OCI-LY7 (cell line): ENCODE data around the gene VPS37B. TPM values are rescaled to one million over a fixed set of nuclear protein-coding genes. Genes with fewer than 3 reads are reported as not detected.

Experiments used
- BruUV-seq: library from RNA; stranded (reverse); fragments of 400-500 nt; replicated peaks from 2 replicates; lab custom pipeline; 2021; lab: Mats Ljungman, UMichigan
- CTCF ChIA-PET: fragments of 300-600 bp; sonication (Branson Sonifier 250); formaldehyde crosslinking; loops from one replicate; lab custom pipeline; 2022; ENCODE audit warnings: antibody characterized with exemption; ENCODE audit not compliant: unreplicated experiment; lab: Charles Lee
- POLR2A ChIA-PET: fragments of 300-600 bp; sonication (Branson Sonifier 250); formaldehyde crosslinking; loops from one replicate; lab custom pipeline; 2022; ENCODE audit warnings: antibody characterized with exemption; lab: Charles Lee
- DNase-seq: peaks from one replicate; pipeline ENCODE4 v3.0.0-alpha.2; 2015; ENCODE audit warnings: low spot score
- H2AFZ ChIP-seq: fragments of 200-600 bp; sonication (generic), shearing (Covaris generic); 2 replicates; pipeline ENCODE4 v1.6.1; 2014; ENCODE audit warnings: mild to moderate bottlenecking, antibody characterized with exemption, low read length, moderate library complexity
- H3K27ac ChIP-seq: fragments of 200-600 bp; sonication (generic); 2 replicates; pipeline ENCODE4 v1.5.1; 2014; ENCODE audit warnings: mixed run types, low read depth, mild to moderate bottlenecking, moderate library complexity, low read length, inconsistent platforms; ENCODE audit not compliant: poor library complexity, severe bottlenecking
- H3K36me3 ChIP-seq: fragments of 200-600 bp; sonication (generic); 2 replicates; pipeline ENCODE4 v1.6.1; 2014; ENCODE audit warnings: mild to moderate bottlenecking, antibody characterized with exemption, low read length, moderate library complexity, mixed read lengths; ENCODE audit not compliant: insufficient read depth
- H3K4me1 ChIP-seq: fragments of 200-600 bp; sonication (generic); 2 replicates; pipeline ENCODE4 v1.5.1; 2014; ENCODE audit warnings: mild to moderate bottlenecking, low read length; ENCODE audit not compliant: insufficient read depth, poor library complexity, severe bottlenecking
- H3K4me2 ChIP-seq: fragments of 200-600 bp; sonication (generic); 2 replicates; pipeline ENCODE4 v1.6.1; 2014; ENCODE audit warnings: mild to moderate bottlenecking, low read length
- H3K4me3 ChIP-seq: fragments of 200-600 bp; sonication (generic); 2 replicates; pipeline ENCODE4 v1.5.1; 2014; ENCODE audit warnings: mild to moderate bottlenecking, low read depth, low read length; ENCODE audit not compliant: poor library complexity, severe bottlenecking
- H3K79me2 ChIP-seq: fragments of 200-600 bp; sonication (generic); 2 replicates; pipeline ENCODE4 v1.6.1; 2016; ENCODE audit warnings: low read depth, mild to moderate bottlenecking, low read length, moderate library complexity, mixed read lengths; ENCODE audit not compliant: insufficient read depth
- H3K9me2 ChIP-seq: fragments of 200-600 bp; sonication (generic); 2 replicates; pipeline ENCODE4 v1.6.1; 2016; ENCODE audit warnings: mild to moderate bottlenecking, low read length, mixed read lengths; ENCODE audit not compliant: insufficient read depth
- H3K9me3 ChIP-seq: fragments of 200-600 bp; sonication (generic); 2 replicates; pipeline ENCODE4 v1.6.1; 2014; ENCODE audit warnings: mild to moderate bottlenecking, mixed run types, low read length, mixed read lengths
- H4K20me1 ChIP-seq: fragments of 200-600 bp; sonication (generic); 2 replicates; pipeline ENCODE4 v1.6.1; 2014; ENCODE audit warnings: mild to moderate bottlenecking, antibody characterized with exemption, low read length, moderate library complexity, mixed read lengths; ENCODE audit not compliant: insufficient read depth
- CTCF ChIP-seq: fragments of 200-600 bp; sonication (generic); conservative IDR thresholded peaks from 2 replicates; pipeline ENCODE4 v1.5.1; 2014; ENCODE audit warnings: mild to moderate bottlenecking, antibody characterized with exemption, low read length, moderate library complexity, mixed read lengths
- EZH2phosphoT487 ChIP-seq: fragments of 200-600 bp; sonication (generic); IDR thresholded peaks from 2 replicates; pipeline ENCODE4 v1.6.1; 2018; ENCODE audit warnings: low read depth, borderline replicate concordance, mild to moderate bottlenecking, mixed run types, antibody characterized with exemption, low read length, moderate library complexity, mixed read lengths
- intact Hi-C: fragments of 100-400 bp; cut with micrococcal nuclease; formaldehyde crosslinking; loops from one replicate; pipeline ENCODE4 v1.10.0; 2022; ENCODE audit not compliant: unreplicated experiment
- total RNA-seq, 2 experiments: library from RNA; depleted of rRNA in 1 of 2; stranded (reverse); fragments of >200 nt in 1 of 2; shearing (Covaris generic) in 1 of 2; gene quantifications; 2 replicates each; pipeline ENCODE4 v1.2.3, GENCODE V29; 2014 to 2022

The VPS37B gene
- total RNA-seq, 2 experiments from 2014 or later: 1.7 to 2.5 TPM

GRCh38 chr12:122903693-122904034, 7.7 kb upstream of the VPS37B start:
- no peak for TF ChIP-seq EZH2phosphoT487
- no peak overlapping the region for H3K27ac ChIP-seq
- no peaks in the 10 kb centered on the region for H3K9me3 ChIP-seq
- CTCF ChIA-PET: no interaction called here
- H2AFZ ChIP-seq: no peak overlapping the region
- intact Hi-C loops: no loop called here
- POLR2A ChIA-PET: interaction anchor here (0.6 kb wide), 1 partner anchor 71 kb away, joined by 3 read pairs; no protein-coding TSS in a partner anchor
- no TSS peak for BruUV-seq
- H3K9me2 ChIP-seq: no peaks in the 10 kb centered on the region
- H3K4me3 ChIP-seq: no peak overlapping the region
- peaks cover 22% of the 10 kb centered on the region for H3K4me1 ChIP-seq
- DNase-seq: no peak
- H3K36me3 ChIP-seq: no peaks in the 10 kb centered on the region
- no peaks in the 10 kb centered on the region for H4K20me1 ChIP-seq
- H3K4me2 ChIP-seq: no peak overlapping the region
- H3K79me2 ChIP-seq: no peaks in the 10 kb centered on the region

- Histone ChIP-seq H3K4me3 (no peak overlapping the region), H3K27ac (no peak overlapping the region), H3K36me3 (no peaks in the 10 kb centered on the region), H3K9me3 (no peaks in the 10 kb centered on the region), H3K9me2 (no peaks in the 10 kb centered on the region), H4K20me1 (no peaks in the 10 kb centered on the region), H3K4me1 (peaks cover 28% of the 10 kb centered on the region), H2AFZ (no peak overlapping the region), H3K4me2 (no peak overlapping the region), H3K79me2 (no peaks in the 10 kb centered on the region)
- no TSS peak for BruUV-seq
- POLR2A ChIA-PET: no interaction called here
- CTCF ChIA-PET: no interaction called here
- no peak for TF ChIP-seq EZH2phosphoT487
- no peak for TF ChIP-seq CTCF
- intact Hi-C loops: no loop called here
- DNase-seq: no peak
These were observed 7.1 kb upstream of the VPS37B start for GRCh38 chr12:122902854-122903692.

DNA sequence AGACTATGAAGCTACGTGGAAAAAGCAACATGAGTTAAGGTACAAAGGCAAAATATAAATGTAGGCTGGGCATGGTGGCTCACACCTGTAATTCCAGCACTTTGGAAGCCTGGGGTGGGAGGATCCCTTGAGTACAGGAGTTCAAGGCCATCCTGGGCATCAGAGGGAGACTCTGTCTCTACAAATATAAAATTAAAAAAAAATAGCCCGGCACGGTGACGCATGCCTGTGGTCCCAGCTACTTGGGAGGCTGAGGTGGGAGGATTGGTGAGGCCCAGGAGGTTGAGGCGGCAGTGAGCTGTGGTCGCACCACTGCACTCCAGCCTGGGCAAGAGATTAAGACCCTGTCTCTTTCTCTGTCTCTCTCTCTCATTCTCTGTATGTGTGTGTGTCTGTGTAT, 4.0 kb upstream of the VPS37B start:
- no peak for DNase-seq
- H4K20me1 ChIP-seq: no peaks in the 10 kb centered on the region
- intact Hi-C loops: no loop called here
- BruUV-seq: no TSS peak
- TF ChIP-seq EZH2phosphoT487: no peak
- H3K9me2 ChIP-seq: no peaks in the 10 kb centered on the region
- CTCF ChIA-PET: interaction anchor here (2.0 kb wide), 1 partner anchor 40 kb away, joined by 5 read pairs; no protein-coding TSS in a partner anchor
- H3K36me3 ChIP-seq: no peaks in the 10 kb centered on the region
- H3K9me3 ChIP-seq: no peaks in the 10 kb centered on the region
- no peak overlapping the region for H2AFZ ChIP-seq
- no peaks in the 10 kb centered on the region for H3K79me2 ChIP-seq
- no peak overlapping the region for H3K4me3 ChIP-seq
- no peak overlapping the region for H3K4me2 ChIP-seq
- POLR2A ChIA-PET: interaction anchor here (1.1 kb wide), 1 partner anchor 12 kb away, joined by 3 read pairs; no protein-coding TSS in a partner anchor
- H3K4me1 ChIP-seq: peaks cover 36% of the 10 kb centered on the region
- no peak overlapping the region for H3K27ac ChIP-seq
